ENCODE measurements around the gene RPLP1. TPM values are rescaled to one million over a fixed set of nuclear protein-coding genes. Genes with fewer than 3 reads are reported as not detected.

RPLP1 gene
- total RNA-seq, 1 experiment from 2014 or later: 1,587 TPM

- Histone ChIP-seq H3K4me1 (no peaks in the 10 kb centered on the region), H3K9me3 (no peaks in the 10 kb centered on the region), H3K36me3 (ENCODE audit: control insufficient read depth, insufficient read depth, low read length) (no peaks in the 10 kb centered on the region), H3K4me3 (ENCODE audit: low read depth, low read length) (no peak overlapping the region), H3K27me3 (replicated peaks; ENCODE audit: control insufficient read depth, insufficient read depth, low read length) (no peaks in the 10 kb centered on the region)
- Mint-ChIP-seq H3K36me3 (ENCODE audit: insufficient read depth, unreplicated experiment) (no peaks in the 10 kb centered on the region), H3K27ac (ENCODE audit: unreplicated experiment) (no peak overlapping the region), H3K27me3 (ENCODE audit: insufficient read depth, unreplicated experiment) (no peaks in the 10 kb centered on the region), H3K4me3 (ENCODE audit: unreplicated experiment) (no peak overlapping the region), H3K9me3 (ENCODE audit: unreplicated experiment) (no peaks in the 10 kb centered on the region), H3K4me1 (ENCODE audit: low read depth, unreplicated experiment) (peaks cover 12% of the 10 kb centered on the region)
- TF ChIP-seq CTCF (IDR thresholded peaks at IDR 0.05; ENCODE audit: insufficient read depth in 1 of 2, low read depth in 1 of 2, low read length in 1 of 2, severe bottlenecking in 1 of 2, unreplicated experiment in 1 of 2): no peak
- DNase-seq: no peak
- CTCF ChIA-PET: no interaction called here
- POLR2A ChIA-PET: no interaction called here
- no TSS peak for BruUV-seq (replicated peaks)
- intact Hi-C loops (cut with micrococcal nuclease; ENCODE audit: unreplicated experiment): no loop called here
These were observed 44.5 kb downstream of the RPLP1 start for GRCh38 chr15:69497076-69497475.

GRCh38 chr15:69497667-69498066 is 45.0 kb downstream of the RPLP1 start:
- no peak for TF ChIP-seq CTCF (IDR thresholded peaks at IDR 0.05; ENCODE audit: insufficient read depth in 1 of 2, low read depth in 1 of 2, low read length in 1 of 2, severe bottlenecking in 1 of 2, unreplicated experiment in 1 of 2)
- Mint-ChIP-seq H3K4me1 (ENCODE audit: low read depth, unreplicated experiment) (peaks cover 12% of the 10 kb centered on the region), H3K36me3 (ENCODE audit: insufficient read depth, unreplicated experiment) (no peaks in the 10 kb centered on the region), H3K4me3 (ENCODE audit: unreplicated experiment) (no peak overlapping the region), H3K9me3 (ENCODE audit: unreplicated experiment) (no peaks in the 10 kb centered on the region), H3K27ac (ENCODE audit: unreplicated experiment) (no peak overlapping the region), H3K27me3 (ENCODE audit: insufficient read depth, unreplicated experiment) (no peaks in the 10 kb centered on the region)
- intact Hi-C loops (cut with micrococcal nuclease; ENCODE audit: unreplicated experiment): no loop called here
- H3K9me3 ChIP-seq: no peaks in the 10 kb centered on the region
- H3K4me1 ChIP-seq: no peaks in the 10 kb centered on the region
- H3K4me3 ChIP-seq (ENCODE audit: low read depth, low read length): no peak overlapping the region
- POLR2A ChIA-PET: no interaction called here
- no TSS peak for BruUV-seq (replicated peaks)
- no peak for DNase-seq
- H3K36me3 ChIP-seq (ENCODE audit: control insufficient read depth, insufficient read depth, low read length): no peaks in the 10 kb centered on the region
- CTCF ChIA-PET: no interaction called here
- no peaks in the 10 kb centered on the region for H3K27me3 ChIP-seq (replicated peaks; ENCODE audit: control insufficient read depth, insufficient read depth, low read length)

GRCh38 chr15:69498282-69498681 is 45.7 kb downstream of the RPLP1 start:
- Histone ChIP-seq H3K9me3 (no peaks in the 10 kb centered on the region), H3K4me3 (ENCODE audit: low read depth, low read length) (no peak overlapping the region), H3K4me1 (no peaks in the 10 kb centered on the region), H3K27me3 (replicated peaks; ENCODE audit: control insufficient read depth, insufficient read depth, low read length) (no peaks in the 10 kb centered on the region), H3K36me3 (ENCODE audit: control insufficient read depth, insufficient read depth, low read length) (no peaks in the 10 kb centered on the region)
- BruUV-seq (replicated peaks): no TSS peak
- no peaks in the 10 kb centered on the region for H3K9me3 Mint-ChIP-seq (ENCODE audit: unreplicated experiment)
- ChIA-PET CTCF (no interaction called here), POLR2A (no interaction called here)
- H3K27ac Mint-ChIP-seq (ENCODE audit: unreplicated experiment): no peak overlapping the region
- TF ChIP-seq CTCF (IDR thresholded peaks at IDR 0.05; ENCODE audit: insufficient read depth in 1 of 2, low read depth in 1 of 2, low read length in 1 of 2, severe bottlenecking in 1 of 2, unreplicated experiment in 1 of 2): no peak
- DNase-seq: no peak
- no peak overlapping the region for H3K4me3 Mint-ChIP-seq (ENCODE audit: unreplicated experiment)
- intact Hi-C loops (cut with micrococcal nuclease; ENCODE audit: unreplicated experiment): no loop called here
- peaks cover 12% of the 10 kb centered on the region for H3K4me1 Mint-ChIP-seq (ENCODE audit: low read depth, unreplicated experiment)
- H3K27me3 Mint-ChIP-seq (ENCODE audit: insufficient read depth, unreplicated experiment): no peaks in the 10 kb centered on the region
- H3K36me3 Mint-ChIP-seq (ENCODE audit: insufficient read depth, unreplicated experiment): no peaks in the 10 kb centered on the region

All from Caco-2 (cell line).